Endometrial microvascular endothelial cells (primary cell): ENCODE results near the gene RADIL. TPM values are rescaled to one million over a fixed set of nuclear protein-coding genes. Genes with fewer than 3 reads are reported as not detected.

ENCODE experiments used
- in situ Hi-C: cut with HindIII; loops from 2 replicates; pipeline ENCODE4 v1.10.0; 2017; ENCODE audit warnings: low sequenced_read_pairs, low pct_unique_long_range_greater_than_20kb; ENCODE audit errors: inconsistent ontology term
- total RNA-seq: library from RNA; depleted of rRNA; stranded (reverse); fragments of >200 nt; gene quantifications from one replicate; pipeline ENCODE4 v1.2.3, GENCODE V29; 2015; ENCODE audit errors: inconsistent ontology term

The RADIL gene
- total RNA-seq, 1 donor from 2014 or later: not detected

- in situ Hi-C loops: no loop called here
Measured at GRCh38 chr7:4861673-4862072, 21.8 kb downstream of the RADIL start, which contains the start of gene PAPOLB. TSS of gene PAPOLB (minus strand) at chr7:4862030. CDS start at chr7:4861810, 220 bp downstream.

- in situ Hi-C loops: no loop called here
Measured at GRCh38 chr7:4861227-4861626, 22.3 kb downstream of the RADIL start.

- in situ Hi-C loops: no loop called here
Measured at GRCh38 chr7:4857189-4857588, 26.3 kb downstream of the RADIL start.

- in situ Hi-C loops: no loop called here
Measured at GRCh38 chr7:4856336-4857057, 27.0 kb downstream of the RADIL start.

- in situ Hi-C loops: no loop called here
Measured at GRCh38 chr7:4854916-4855315, 28.6 kb downstream of the RADIL start.

GRCh38 chr7:4851459-4852422 lies 31.8 kb downstream of the RADIL start:
- in situ Hi-C loops: no loop called here

- in situ Hi-C loops: no loop called here
Measured at GRCh38 chr7:4850262-4850795, 33.2 kb downstream of the RADIL start.

GRCh38 chr7:4849390-4849789 lies 34.1 kb downstream of the RADIL start:
- in situ Hi-C loops: no loop called here

GRCh38 chr7:4845740-4846142 lies 37.8 kb downstream of the RADIL start:
- in situ Hi-C loops: no loop called here

- in situ Hi-C loops: no loop called here
Measured at GRCh38 chr7:4842319-4843064, 41.0 kb downstream of the RADIL start.

- in situ Hi-C loops: no loop called here
Measured at GRCh38 chr7:4841836-4842235, 41.7 kb downstream of the RADIL start.

GRCh38 chr7:4841007-4841784 lies 42.3 kb downstream of the RADIL start:
- in situ Hi-C loops: no loop called here

GRCh38 chr7:4840079-4840501 lies 43.4 kb downstream of the RADIL start:
- in situ Hi-C loops: no loop called here

GRCh38 chr7:4838626-4839334 lies 44.7 kb downstream of the RADIL start:
- in situ Hi-C loops: no loop called here

GRCh38 chr7:4837803-4838625 lies 45.5 kb downstream of the RADIL start:
- in situ Hi-C loops: no loop called here

- in situ Hi-C loops: no loop called here
Measured at GRCh38 chr7:4837041-4837802, 46.3 kb downstream of the RADIL start.
